AG10803 (cell line): Measurements from ENCODE around the gene SEC23A.

Experiments used
- DNase-seq: peaks from one replicate; pipeline ENCODE4 v3.0.0; 2010; ENCODE audit warnings: low read depth
- H3K4me3 ChIP-seq: 2 replicates; pipeline ENCODE4 v1.5.1; 2011; ENCODE audit warnings: mild to moderate bottlenecking, low read length, control low read depth
- CTCF ChIP-seq: conservative IDR thresholded peaks from 2 replicates; pipeline ENCODE4 v1.5.1; 2011; ENCODE audit warnings: mild to moderate bottlenecking, low read length, control low read depth, inconsistent platforms

The SEC23A gene

GRCh38 chr14:38991299-38991698 is 111.7 kb downstream of the SEC23A start:
- no peak for TF ChIP-seq CTCF
- DNase-seq, result no peak
- no peak overlapping the region for H3K4me3 ChIP-seq

DNA sequence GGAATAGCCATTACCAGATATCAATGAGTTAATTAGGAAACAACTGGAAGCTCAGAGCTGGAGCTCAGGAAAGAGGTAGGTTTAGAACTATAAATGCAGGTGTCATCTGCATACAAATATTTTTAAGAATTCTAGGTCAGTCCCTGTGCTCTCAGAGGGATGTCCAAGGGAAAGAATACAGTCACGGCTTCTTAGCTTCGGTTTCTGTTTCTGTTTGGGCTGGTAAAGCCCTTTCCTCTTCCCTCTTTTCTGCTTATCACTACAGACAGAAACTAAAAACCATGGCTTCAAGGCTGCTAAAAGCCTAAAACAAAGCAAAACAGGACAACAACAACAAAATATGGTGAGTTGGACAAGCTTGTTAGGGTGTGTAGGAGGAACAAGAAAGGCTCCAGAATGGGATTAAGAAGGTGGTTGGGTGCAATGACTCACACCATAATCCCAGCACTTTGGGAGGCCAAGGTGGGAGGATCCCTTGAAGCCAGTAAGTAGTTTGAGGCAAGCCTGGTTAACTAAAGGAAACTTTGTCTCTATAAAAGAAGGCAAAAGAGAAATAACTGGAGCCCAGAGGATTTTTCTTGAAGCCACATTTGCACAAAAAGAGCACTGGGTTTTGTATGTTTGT is 113.0 kb downstream of the SEC23A start:
- no peak overlapping the region for H3K4me3 ChIP-seq
- no peak for TF ChIP-seq CTCF
- DNase-seq, result no peak

GRCh38 chr14:38987781-38988180 is 115.3 kb downstream of the SEC23A start:
- TF ChIP-seq CTCF, result no peak
- DNase-seq, result no peak

DNA sequence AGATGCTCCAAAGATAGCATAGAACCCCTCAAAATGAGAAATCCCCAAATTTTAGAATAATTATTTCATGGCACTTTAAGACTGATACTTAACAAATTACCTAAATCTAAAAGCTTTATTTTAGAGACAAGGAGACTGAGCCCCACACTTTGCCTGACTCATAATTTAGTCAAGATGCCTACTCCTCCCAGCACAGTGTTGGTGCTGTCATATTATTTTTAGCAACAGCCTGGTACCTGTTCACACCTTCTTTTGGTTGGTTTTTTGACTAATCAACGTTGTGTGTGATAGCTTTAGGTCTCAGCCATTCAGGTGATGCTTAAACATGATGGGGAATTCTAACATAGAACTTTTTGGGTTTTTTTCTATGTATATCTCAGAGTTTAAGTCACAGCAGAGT is 120.2 kb downstream of the SEC23A start:
- H3K4me3 ChIP-seq, result no peak overlapping the region
- no peak for DNase-seq
- no peak for TF ChIP-seq CTCF

More at GRCh38 chr14:38987781-38988180, 115.3 kb downstream of the SEC23A start:
- H3K4me3 ChIP-seq, result no peak overlapping the region

DNA sequence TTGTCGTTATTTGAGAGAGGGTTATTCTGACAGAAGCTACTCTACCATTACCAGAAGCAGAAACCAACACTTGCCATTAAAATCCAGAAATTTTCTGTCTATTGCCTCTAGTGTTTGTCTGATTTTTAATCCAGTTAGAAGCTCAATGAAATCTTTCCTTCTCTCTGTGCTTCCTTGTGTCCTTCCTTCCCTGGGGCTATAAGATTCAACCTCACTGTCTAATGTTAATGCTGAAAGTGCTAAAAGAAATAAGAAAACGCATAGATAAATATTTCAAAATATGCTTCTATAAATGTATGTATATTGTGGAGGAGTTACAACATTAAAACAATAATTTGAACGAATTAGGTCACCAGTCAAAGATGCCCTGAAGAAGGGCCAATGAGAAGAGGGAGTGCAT is 120.8 kb downstream of the SEC23A start:
- DNase-seq, result no peak
- no peak overlapping the region for H3K4me3 ChIP-seq
- TF ChIP-seq CTCF, result no peak
